SW 1271 (cell line): ENCODE data around the gene PPARA.
"Not testable (repeated sequence)": the region's sequence is repeated elsewhere in the genome, so short reads cannot be mapped to it uniquely, and the experiment has no call there.

Experiments used
- DNase-seq, 2 experiments: peaks; one replicate each; lab custom pipeline; 2025; lab: John Stamatoyannopoulos, UW

Gene PPARA

GRCh38 chr22:46246178-46246577 lies 95.9 kb downstream of the PPARA start:
- no peak for DNase-seq

GRCh38 chr22:46247443-46247975 lies 97.2 kb downstream of the PPARA start:
- DNase-seq, result no peak

- peak; percentile 37 to 75 for DNase-seq
Observed at GRCh38 chr22:46250035-46250782, 99.9 kb downstream of the PPARA start, which contains the start of gene CDPF1. TSS of gene CDPF1 (minus strand) at chr22:46250293. CDS start at chr22:46248284, 2,009 bp downstream.

- DNase-seq, result no peak
Observed at GRCh38 chr22:46250783-46251125, 100.4 kb downstream of the PPARA start.

GRCh38 chr22:46251266-46251665 lies 100.9 kb downstream of the PPARA start:
- no peak for DNase-seq

GRCh38 chr22:46251816-46252380 lies 101.6 kb downstream of the PPARA start:
- DNase-seq, result no peak

- DNase-seq, result no peak
Observed at GRCh38 chr22:46256358-46256958, 106.1 kb downstream of the PPARA start.

GRCh38 chr22:46259374-46259773 lies 109.0 kb downstream of the PPARA start:
- DNase-seq, result no peak

GRCh38 chr22:46260038-46260437 lies 109.7 kb downstream of the PPARA start:
- no peak for DNase-seq

- no peak for DNase-seq
Observed at GRCh38 chr22:46262449-46263215, 112.3 kb downstream of the PPARA start.

- DNase-seq, result no peak
Observed at GRCh38 chr22:46263216-46263590, 112.9 kb downstream of the PPARA start, which contains the start of gene PKDREJ. TSS of gene PKDREJ (minus strand) at chr22:46263343. CDS start at chr22:46263322, 21 bp downstream.

GRCh38 chr22:46264520-46264919 lies 114.2 kb downstream of the PPARA start:
- not testable (repeated sequence) for DNase-seq

- not testable (repeated sequence) for DNase-seq
Observed at GRCh38 chr22:46265627-46266026, 115.3 kb downstream of the PPARA start.

- peak; percentile 18 to 79 for DNase-seq
Observed at GRCh38 chr22:46267431-46268279, 117.3 kb downstream of the PPARA start, which contains the start of gene TTC38. TSS of gene TTC38 (plus strand) at chr22:46268008. CDS start at chr22:46268040, 32 bp downstream.

GRCh38 chr22:46269564-46269963 lies 119.2 kb downstream of the PPARA start:
- DNase-seq, result no peak

- no peak for DNase-seq
Observed at GRCh38 chr22:46272196-46272595, 121.9 kb downstream of the PPARA start.

- no peak for DNase-seq
Observed at GRCh38 chr22:46272762-46273431, 122.6 kb downstream of the PPARA start.

- DNase-seq, result no peak
Observed at GRCh38 chr22:46273432-46274148, 123.3 kb downstream of the PPARA start.

GRCh38 chr22:46274381-46274780 lies 124.1 kb downstream of the PPARA start:
- no peak for DNase-seq
